Measurements from ENCODE around the gene ATG14. TPM values are rescaled to one million over a fixed set of nuclear protein-coding genes. Genes with fewer than 3 reads are reported as not detected.
A peak's percentile ranks its signal among the peaks of the same experiment; 100 is the strongest.

ATG14 gene
- total RNA-seq, 4 donors from 2014 or later, result 11.5 to 24.7 (median 13.4) TPM

GRCh38 chr14:55349565-55349964 is 62.1 kb downstream of the ATG14 start:
- H3K36me3 ChIP-seq, result peaks cover 0 to 22% (median 8%) of the 10 kb centered on the region in 4 donors
- H3K4me1 ChIP-seq, result peaks cover 29 to 70% (median 43%) of the 10 kb centered on the region in 4 donors
- H3K4me3 ChIP-seq, result no peak overlapping the region
- DNase-seq, result peak; percentile 69
- peak overlapping the region; percentile 55 to 83 (median 74) for H3K27ac ChIP-seq
- TF ChIP-seq POLR2A (IDR thresholded peaks at IDR 0.05) (no peak), CTCF (IDR thresholded peaks at IDR 0.05) (no peak), EP300 (IDR thresholded peaks at IDR 0.05; ENCODE audit: low read depth) (no peak), POLR2AphosphoS5 (IDR thresholded peaks at IDR 0.05) (no peak)
- in situ Hi-C loops (cut with MboI; ENCODE audit: low pct_ligation_motif_present in 1 of 4, low pct_unique_long_range_greater_than_20kb in 1 of 4, low sequenced_read_pairs in 3 of 4) (no loop called here), intact Hi-C loops (cut with DNase I; ENCODE audit: low total_unique reads) (no loop called here)
- WGBS, 2 donors (ENCODE audit: low coverage in 1 of 2), result 35 to 52% methylated on average over 10 to 12 of the region's 12 CpGs
- no peaks in the 10 kb centered on the region for H3K27me3 ChIP-seq
- no peaks in the 10 kb centered on the region for H3K9me3 ChIP-seq

- Histone ChIP-seq H3K9me3 (no peaks in the 10 kb centered on the region), H3K27ac (peak overlapping the region; percentile 55 to 83 (median 74)), H3K36me3 (peaks cover 0 to 22% (median 8%) of the 10 kb centered on the region in 4 donors), H3K27me3 (no peaks in the 10 kb centered on the region), H3K4me3 (no peak overlapping the region), H3K4me1 (peaks cover 29 to 71% (median 46%) of the 10 kb centered on the region in 4 donors)
- TF ChIP-seq POLR2AphosphoS5 (IDR thresholded peaks at IDR 0.05), result no peak
- TF ChIP-seq EP300 (IDR thresholded peaks at IDR 0.05; ENCODE audit: low read depth), result no peak
- no peak for TF ChIP-seq CTCF (IDR thresholded peaks at IDR 0.05)
- TF ChIP-seq POLR2A (IDR thresholded peaks at IDR 0.05), result no peak
- DNase-seq, result no peak
- in situ Hi-C loops (cut with MboI; ENCODE audit: low pct_ligation_motif_present in 1 of 4, low pct_unique_long_range_greater_than_20kb in 1 of 4, low sequenced_read_pairs in 3 of 4) (no loop called here), intact Hi-C loops (cut with DNase I; ENCODE audit: low total_unique reads) (no loop called here)
- 37 to 40% methylated on average over 3 to 4 of the region's 4 CpGs for WGBS, 2 donors (ENCODE audit: low coverage in 1 of 2)
Measured at GRCh38 chr14:55348766-55349453, 62.7 kb downstream of the ATG14 start.

- peaks cover 29 to 77% (median 52%) of the 10 kb centered on the region in 4 donors for H3K4me1 ChIP-seq
- 79 to 82% methylated on average over 3 of the region's 3 CpGs for WGBS, 2 donors (ENCODE audit: low coverage in 1 of 2)
- in situ Hi-C loops (cut with MboI; ENCODE audit: low pct_ligation_motif_present in 1 of 4, low pct_unique_long_range_greater_than_20kb in 1 of 4, low sequenced_read_pairs in 3 of 4) (no loop called here), intact Hi-C loops (cut with DNase I; ENCODE audit: low total_unique reads) (no loop called here)
- peak overlapping the region; percentile 64 to 83 (median 74) for H3K27ac ChIP-seq
- no peak for DNase-seq
- no peaks in the 10 kb centered on the region for H3K27me3 ChIP-seq
- no peaks in the 10 kb centered on the region for H3K9me3 ChIP-seq
- TF ChIP-seq POLR2AphosphoS5 (IDR thresholded peaks at IDR 0.05) (no peak), POLR2A (IDR thresholded peaks at IDR 0.05) (no peak), CTCF (IDR thresholded peaks at IDR 0.05) (no peak), EP300 (IDR thresholded peaks at IDR 0.05; ENCODE audit: low read depth) (no peak)
- H3K4me3 ChIP-seq, result no peak overlapping the region
- peaks cover 0 to 22% (median 8%) of the 10 kb centered on the region in 4 donors for H3K36me3 ChIP-seq
Measured at GRCh38 chr14:55347748-55348147, 63.9 kb downstream of the ATG14 start.

- intact Hi-C loops (cut with DNase I; ENCODE audit: low total_unique reads), result no loop called here
- peak; percentile 30 for DNase-seq
- no peak overlapping the region for H3K4me3 ChIP-seq
- in situ Hi-C loops (cut with MboI; ENCODE audit: low pct_ligation_motif_present in 1 of 4, low pct_unique_long_range_greater_than_20kb in 1 of 4, low sequenced_read_pairs in 3 of 4), result no loop called here
- H3K9me3 ChIP-seq, result no peaks in the 10 kb centered on the region
- H3K4me1 ChIP-seq, result peaks cover 33 to 83% (median 57%) of the 10 kb centered on the region in 4 donors
- H3K36me3 ChIP-seq, result peaks cover 0 to 18% (median 8%) of the 10 kb centered on the region in 4 donors
- H3K27me3 ChIP-seq, result no peaks in the 10 kb centered on the region
- H3K27ac ChIP-seq, result peak overlapping the region; percentile 64 to 83 (median 76)
- WGBS, 2 donors (ENCODE audit: low coverage in 1 of 2), result 56 to 67% methylated on average over 1 of the region's 1 CpG
- no peak for TF ChIP-seq POLR2A (IDR thresholded peaks at IDR 0.05)
- TF ChIP-seq POLR2AphosphoS5 (IDR thresholded peaks at IDR 0.05), result no peak
- no peak for TF ChIP-seq CTCF (IDR thresholded peaks at IDR 0.05)
- no peak for TF ChIP-seq EP300 (IDR thresholded peaks at IDR 0.05; ENCODE audit: low read depth)
Measured at GRCh38 chr14:55347040-55347439, 64.6 kb downstream of the ATG14 start.

All from transverse colon (tissue), 4 donors.